Measurements from ENCODE around the gene PCDHA6. TPM values are rescaled to one million over a fixed set of nuclear protein-coding genes. Genes with fewer than 3 reads are reported as not detected.
"Not testable (repeated sequence)": the region's sequence is repeated elsewhere in the genome, so short reads cannot be mapped to it uniquely, and the experiment has no call there.

PCDHA6 gene
- total RNA-seq, 2 donors from 2014 or later = 0.14 to 5.2 TPM

- no peak within 1 kb of the TSS for H3K27ac ChIP-seq
- peak within 1 kb of the TSS; percentile 25 for H3K4me3 ChIP-seq
- TF ChIP-seq CTCF (IDR thresholded peaks at IDR 0.05) = no peak
- peaks cover 40% of the 10 kb centered on the region for H3K9me3 ChIP-seq
- H3K27me3 ChIP-seq (replicated peaks; ENCODE audit: insufficient read depth) = no peaks in the 10 kb centered on the region
- H3K36me3 ChIP-seq = no peaks in the 10 kb centered on the region
- no peaks in the 10 kb centered on the region for H3K4me1 ChIP-seq (ENCODE audit: control insufficient read depth in 1 of 2, low read depth in 2 of 2)
- ATAC-seq (ENCODE audit: insufficient number of reproducible peaks, low FRiP score, low read depth) = no peak
- DNase-seq (ENCODE audit: low spot score) = no peak
Measured at GRCh38 chr5:140833993-140834392, 6.2 kb downstream of the PCDHA6 start, which contains the start of gene PCDHA7. PCDHA7 (plus strand) TSS chr5:140834269; CDS start chr5:140834384, 115 bp downstream.

- Histone ChIP-seq H3K4me3 (peak overlapping the region; percentile 25), H3K9me3 (peaks cover 36% of the 10 kb centered on the region)
- not testable (repeated sequence) for H3K4me1 ChIP-seq (ENCODE audit: control insufficient read depth in 1 of 2, low read depth in 2 of 2); H3K27ac ChIP-seq; H3K36me3 ChIP-seq; H3K27me3 ChIP-seq (replicated peaks; ENCODE audit: insufficient read depth); ATAC-seq (ENCODE audit: insufficient number of reproducible peaks, low FRiP score, low read depth); DNase-seq (ENCODE audit: low spot score)
Measured at GRCh38 chr5:140834439-140835008, 6.8 kb downstream of the PCDHA6 start.

GRCh38 chr5:140835622-140836510, 8.1 kb downstream of the PCDHA6 start:
- H3K4me3 ChIP-seq = no peak overlapping the region
- no peaks in the 10 kb centered on the region for H3K27me3 ChIP-seq (replicated peaks; ENCODE audit: insufficient read depth)
- no peaks in the 10 kb centered on the region for H3K36me3 ChIP-seq
- H3K27ac ChIP-seq = no peak overlapping the region
- no peak for TF ChIP-seq CTCF (IDR thresholded peaks at IDR 0.05)
- no peak for DNase-seq (ENCODE audit: low spot score)
- no peaks in the 10 kb centered on the region for H3K4me1 ChIP-seq (ENCODE audit: control insufficient read depth in 1 of 2, low read depth in 2 of 2)
- peaks cover 43% of the 10 kb centered on the region for H3K9me3 ChIP-seq
- no peak for ATAC-seq (ENCODE audit: insufficient number of reproducible peaks, low FRiP score, low read depth)

- Histone ChIP-seq H3K4me1 (ENCODE audit: control insufficient read depth in 1 of 2, low read depth in 2 of 2) (no peaks in the 10 kb centered on the region), H3K27ac (no peak within 1 kb of the TSS), H3K27me3 (replicated peaks; ENCODE audit: insufficient read depth) (no peaks in the 10 kb centered on the region), H3K9me3 (peaks cover 37% of the 10 kb centered on the region), H3K36me3 (no peaks in the 10 kb centered on the region), H3K4me3 (no peak within 1 kb of the TSS)
- ATAC-seq (ENCODE audit: insufficient number of reproducible peaks, low FRiP score, low read depth) (no peak), DNase-seq (ENCODE audit: low spot score) (no peak)
- no peak for TF ChIP-seq CTCF (IDR thresholded peaks at IDR 0.05)
Measured at GRCh38 chr5:140840978-140841962, 13.5 kb downstream of the PCDHA6 start, which contains the start of gene PCDHA8. PCDHA8 (plus strand) TSS chr5:140841187; CDS start chr5:140841322, 135 bp downstream.

GRCh38 chr5:140842798-140843733, 15.3 kb downstream of the PCDHA6 start:
- H3K36me3 ChIP-seq = no peaks in the 10 kb centered on the region
- H3K9me3 ChIP-seq = peaks cover 34% of the 10 kb centered on the region
- ATAC-seq (ENCODE audit: insufficient number of reproducible peaks, low FRiP score, low read depth) (no peak), DNase-seq (ENCODE audit: low spot score) (no peak)
- H3K27me3 ChIP-seq (replicated peaks; ENCODE audit: insufficient read depth) = no peaks in the 10 kb centered on the region
- no peak for TF ChIP-seq CTCF (IDR thresholded peaks at IDR 0.05)
- H3K27ac ChIP-seq = no peak overlapping the region
- H3K4me3 ChIP-seq = no peak overlapping the region
- no peaks in the 10 kb centered on the region for H3K4me1 ChIP-seq (ENCODE audit: control insufficient read depth in 1 of 2, low read depth in 2 of 2)

- peaks cover 21% of the 10 kb centered on the region for H3K9me3 ChIP-seq
- not testable (repeated sequence) for H3K4me1 ChIP-seq (ENCODE audit: control insufficient read depth in 1 of 2, low read depth in 2 of 2); DNase-seq (ENCODE audit: low spot score); H3K36me3 ChIP-seq; ATAC-seq (ENCODE audit: insufficient number of reproducible peaks, low FRiP score, low read depth); H3K4me3 ChIP-seq; H3K27ac ChIP-seq; H3K27me3 ChIP-seq (replicated peaks; ENCODE audit: insufficient read depth)
Measured at GRCh38 chr5:140848139-140849102, 20.7 kb downstream of the PCDHA6 start, which contains the start of gene PCDHA9. PCDHA9 (plus strand) TSS chr5:140848382; CDS start chr5:140848496, 114 bp downstream.
